Hepatocyte (in vitro differentiated cells): Measurements from ENCODE around the gene PRKCA. TPM values are rescaled to one million over a fixed set of nuclear protein-coding genes. Genes with fewer than 3 reads are reported as not detected.

Source experiments
- DNase-seq: peaks from one replicate; pipeline ENCODE4 v3.0.0-alpha.2; 2016; ENCODE audit warnings: low spot score
- H2AFZ ChIP-seq: fragments of 200-600 bp; sonication (generic); 2 replicates; pipeline ENCODE4 v1.6.0; 2016; ENCODE audit warnings: antibody characterized with exemption, mild to moderate bottlenecking
- H3K27ac ChIP-seq: fragments of 200-600 bp; sonication (generic); 2 replicates; pipeline ENCODE4 v1.5.1; 2016; ENCODE audit warnings: mild to moderate bottlenecking
- H3K27me3 ChIP-seq: fragments of 200-600 bp; sonication (generic); 2 replicates; pipeline ENCODE4 v1.6.1; 2016
- H3K36me3 ChIP-seq: fragments of 200-600 bp; sonication (generic); replicated peaks from 2 replicates; pipeline ENCODE4 v1.5.1; 2016; ENCODE audit warnings: low read depth; ENCODE audit not compliant: insufficient read depth
- H3K4me1 ChIP-seq: fragments of 200-600 bp; sonication (generic); 2 replicates; pipeline ENCODE4 v1.5.1; 2016; ENCODE audit warnings: mild to moderate bottlenecking, moderate library complexity; ENCODE audit not compliant: insufficient read depth
- H3K4me2 ChIP-seq: fragments of 200-600 bp; sonication (generic); 2 replicates; pipeline ENCODE4 v1.6.0; 2016
- H3K4me3 ChIP-seq: fragments of 200-600 bp; sonication (generic); 2 replicates; pipeline ENCODE4 v1.5.1; 2016; ENCODE audit warnings: mild to moderate bottlenecking
- H3K79me2 ChIP-seq: fragments of 200-600 bp; sonication (generic); 2 replicates; pipeline ENCODE4 v1.6.0; 2017; ENCODE audit warnings: mild to moderate bottlenecking
- H3K9me2 ChIP-seq: fragments of 200-600 bp; sonication (generic); replicated peaks from 2 replicates; pipeline ENCODE4 v1.6.0; 2017; ENCODE audit warnings: mild to moderate bottlenecking; ENCODE audit not compliant: insufficient read depth
- H3K9me3 ChIP-seq: fragments of 200-600 bp; sonication (generic); 2 replicates; pipeline ENCODE4 v1.5.1; 2016; ENCODE audit warnings: low read depth, mild to moderate bottlenecking
- H4K20me1 ChIP-seq: fragments of 200-600 bp; sonication (generic); 2 replicates; pipeline ENCODE4 v1.6.0; 2016; ENCODE audit warnings: mild to moderate bottlenecking; ENCODE audit not compliant: insufficient read depth, poor library complexity, severe bottlenecking
- CTCF ChIP-seq: fragments of 200-600 bp; sonication (generic); IDR thresholded peaks from 2 replicates; pipeline ENCODE4 v1.5.1; 2016; ENCODE audit warnings: antibody characterized with exemption, mild to moderate bottlenecking; ENCODE audit not compliant: poor library complexity
- EZH2 ChIP-seq: fragments of 200-600 bp; sonication (generic); IDR thresholded peaks from 2 replicates; pipeline ENCODE4 v1.6.1; 2016; ENCODE audit warnings: antibody characterized with exemption, mild to moderate bottlenecking, borderline replicate concordance
- EZH2phosphoT487 ChIP-seq: fragments of 200-600 bp; sonication (generic); IDR thresholded peaks from one replicate; pipeline ENCODE4 v1.6.1; 2018; ENCODE audit warnings: antibody characterized with exemption, mild to moderate bottlenecking, low read depth, moderate library complexity; ENCODE audit not compliant: unreplicated experiment, severe bottlenecking
- WGBS: methylation state at CpG from one replicate; pipeline ENCODE4 v1.1.6; 2016; ENCODE audit warnings: low lambda C conversion rate; ENCODE audit errors: missing lambda C conversion rate; 5-methylcytosine and 5-hydroxymethylcytosine counted together
- polyA plus RNA-seq: library from polyadenylated mRNA; unstranded; fragments of >200 nt; fragmentation: Nextera tagmentation; extraction: Ambion mirVana; gene quantifications from 2 replicates; pipeline ENCODE4 v1.2.1, GENCODE V29; 2016
- total RNA-seq: library from RNA; depleted of rRNA; stranded (reverse); fragments of >200 nt; gene quantifications from 2 replicates; pipeline ENCODE4 v1.2.3, GENCODE V29; 2014

The PRKCA gene
- total and polyA plus RNA-seq, 2 experiments from 2014 or later = 5.9 to 18.5 TPM

GRCh38 chr17:66364508-66364907 lies 62.1 kb downstream of the PRKCA start:
- WGBS = 89% methylated on average over 10 of the region's 10 CpGs
- no peak for TF ChIP-seq EZH2
- TF ChIP-seq CTCF = no peak
- no peak for TF ChIP-seq EZH2phosphoT487
- DNase-seq = no peak
- Histone ChIP-seq H3K4me3 (no peak overlapping the region), H3K4me1 (peaks cover 11% of the 10 kb centered on the region), H3K9me2 (no peaks in the 10 kb centered on the region), H3K27me3 (no peaks in the 10 kb centered on the region), H3K36me3 (no peaks in the 10 kb centered on the region), H3K79me2 (peaks cover 30% of the 10 kb centered on the region), H3K9me3 (no peaks in the 10 kb centered on the region), H3K4me2 (no peak overlapping the region), H2AFZ (no peak overlapping the region), H3K27ac (no peak overlapping the region), H4K20me1 (no peaks in the 10 kb centered on the region)

- TF ChIP-seq CTCF (no peak), EZH2phosphoT487 (no peak), EZH2 (no peak)
- Histone ChIP-seq H3K4me3 (no peak overlapping the region), H3K4me2 (no peak overlapping the region), H3K4me1 (peaks cover 11% of the 10 kb centered on the region), H3K9me2 (no peaks in the 10 kb centered on the region), H3K27me3 (no peaks in the 10 kb centered on the region), H2AFZ (no peak overlapping the region), H3K36me3 (no peaks in the 10 kb centered on the region), H4K20me1 (no peaks in the 10 kb centered on the region), H3K9me3 (no peaks in the 10 kb centered on the region), H3K27ac (no peak overlapping the region), H3K79me2 (peaks cover 26% of the 10 kb centered on the region)
- DNase-seq = no peak
- WGBS = 33% methylated on average over 4 of the region's 4 CpGs
Observed at GRCh38 chr17:66364990-66365490, 62.6 kb downstream of the PRKCA start.

- WGBS = 18% methylated on average over 2 of the region's 2 CpGs
- Histone ChIP-seq H3K9me3 (no peaks in the 10 kb centered on the region), H3K27ac (no peak overlapping the region), H3K9me2 (no peaks in the 10 kb centered on the region), H3K36me3 (no peaks in the 10 kb centered on the region), H3K4me2 (no peak overlapping the region), H4K20me1 (no peaks in the 10 kb centered on the region), H2AFZ (no peak overlapping the region), H3K79me2 (peaks cover 18% of the 10 kb centered on the region), H3K27me3 (no peaks in the 10 kb centered on the region), H3K4me1 (peaks cover 11% of the 10 kb centered on the region), H3K4me3 (no peak overlapping the region)
- no peak for DNase-seq
- no peak for TF ChIP-seq EZH2
- TF ChIP-seq CTCF = no peak
- no peak for TF ChIP-seq EZH2phosphoT487
Observed at GRCh38 chr17:66365903-66366302, 63.5 kb downstream of the PRKCA start.
